Lower leg skin (tissue), 3 donors: Measurements from ENCODE around the gene THSD7B.

ENCODE experiments used
- POLR2A ChIP-seq, 2 donors: fragments of 450-650 bp; IDR thresholded peaks; one replicate each; pipeline ENCODE4 v1.6.1; 2016 to 2017; ENCODE audit warnings: antibody characterized with exemption in 2 of 2, mild to moderate bottlenecking in 1 of 2, moderate library complexity in 1 of 2
- TF ChIP-seq, protein P1 (sequence below), 3 donors: fragments of 450-650 bp; IDR thresholded peaks; one replicate each; pipeline ENCODE4 v1.5.1; 2016; ENCODE audit warnings: antibody characterized with exemption in 3 of 3, mild to moderate bottlenecking in 3 of 3, moderate library complexity in 2 of 3

DNA sequence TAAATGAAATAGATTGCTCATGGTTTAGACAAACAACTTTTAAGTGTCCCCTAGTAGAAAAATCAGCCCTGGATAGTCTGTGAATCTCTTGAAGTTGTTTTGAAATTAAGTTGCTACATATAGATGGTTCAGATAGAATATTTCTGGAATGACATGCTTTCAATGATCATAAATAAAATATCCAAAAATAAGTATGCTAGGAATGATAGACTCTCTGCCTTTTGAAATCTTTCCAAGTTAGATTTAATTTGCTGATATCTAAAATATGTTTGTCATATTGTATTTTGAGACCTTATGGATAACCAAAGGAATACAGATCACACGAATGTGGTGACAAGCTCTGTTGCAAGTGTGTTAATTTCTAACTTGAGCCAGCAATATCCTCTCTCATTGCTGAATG is 488.7 kb downstream of the THSD7B start:
- no peak for TF ChIP-seq POLR2A (IDR thresholded peaks at IDR 0.05)
- TF ChIP-seq, protein P1, sequence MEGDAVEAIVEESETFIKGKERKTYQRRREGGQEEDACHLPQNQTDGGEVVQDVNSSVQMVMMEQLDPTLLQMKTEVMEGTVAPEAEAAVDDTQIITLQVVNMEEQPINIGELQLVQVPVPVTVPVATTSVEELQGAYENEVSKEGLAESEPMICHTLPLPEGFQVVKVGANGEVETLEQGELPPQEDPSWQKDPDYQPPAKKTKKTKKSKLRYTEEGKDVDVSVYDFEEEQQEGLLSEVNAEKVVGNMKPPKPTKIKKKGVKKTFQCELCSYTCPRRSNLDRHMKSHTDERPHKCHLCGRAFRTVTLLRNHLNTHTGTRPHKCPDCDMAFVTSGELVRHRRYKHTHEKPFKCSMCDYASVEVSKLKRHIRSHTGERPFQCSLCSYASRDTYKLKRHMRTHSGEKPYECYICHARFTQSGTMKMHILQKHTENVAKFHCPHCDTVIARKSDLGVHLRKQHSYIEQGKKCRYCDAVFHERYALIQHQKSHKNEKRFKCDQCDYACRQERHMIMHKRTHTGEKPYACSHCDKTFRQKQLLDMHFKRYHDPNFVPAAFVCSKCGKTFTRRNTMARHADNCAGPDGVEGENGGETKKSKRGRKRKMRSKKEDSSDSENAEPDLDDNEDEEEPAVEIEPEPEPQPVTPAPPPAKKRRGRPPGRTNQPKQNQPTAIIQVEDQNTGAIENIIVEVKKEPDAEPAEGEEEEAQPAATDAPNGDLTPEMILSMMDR (IDR thresholded peaks at IDR 0.05) = no peak
